HCT116 (cell line): ENCODE data around the gene WDR35. TPM values are rescaled to one million over a fixed set of nuclear protein-coding genes. Genes with fewer than 3 reads are reported as not detected.

ENCODE experiments used
- ATAC-seq: fragments of 200-7000 bp; cut with Tn5 transposase; 2 replicates; pipeline ENCODE4 v1.9.1; 2020; ENCODE audit warnings: mild to moderate bottlenecking, moderate library complexity
- BruUV-seq: library from RNA; stranded (reverse); fragments of 400-500 nt; replicated peaks from 2 replicates; lab custom pipeline; 2021; lab: Mats Ljungman, UMichigan
- CTCF ChIA-PET: fragments of 300-600 bp; sonication (Branson Sonifier 250); formaldehyde crosslinking; loops from one replicate; lab custom pipeline; 2021; ENCODE audit warnings: antibody characterized with exemption; lab: Charles Lee
- POLR2A ChIA-PET: fragments of 300-600, 350-600 bp; sonication (Branson Sonifier 250); formaldehyde crosslinking; loops from one replicate; lab custom pipeline; 2021; ENCODE audit warnings: antibody characterized with exemption; lab: Charles Lee
- RAD21 ChIA-PET, 2 experiments: fragments of 300-600 bp; sonication (Branson Sonifier 250); formaldehyde crosslinking; loops; one replicate each; lab custom pipeline; 2023; ENCODE audit warnings: low total read pairs in 2 of 2; ENCODE audit not compliant: uncharacterized antibody in 2 of 2, unreplicated experiment in 2 of 2, low non-redundant PET in 1 of 2; lab: Charles Lee
- DNase-seq: peaks from one replicate; pipeline ENCODE4 v3.0.0-alpha.2; 2010; ENCODE audit warnings: low read depth, low spot score
- H2AFZ ChIP-seq: fragments of 200-600 bp; shearing (Covaris generic), sonication (generic); 2 replicates; pipeline ENCODE4 v1.6.1; 2017; ENCODE audit warnings: low read depth, mixed run types, mixed read lengths, antibody characterized with exemption, low read length; ENCODE audit not compliant: poor library complexity, severe bottlenecking
- H3K27ac ChIP-seq: 2 replicates; pipeline ENCODE4 v1.5.1; 2012; ENCODE audit warnings: low read depth, low read length
- H3K27me3 ChIP-seq: fragments of 200-600 bp; sonication (generic); 2 replicates; pipeline ENCODE4 v1.6.1; 2016; ENCODE audit warnings: mixed run types, low read length, mixed read lengths; ENCODE audit not compliant: insufficient read depth
- H3K36me3 ChIP-seq, 2 experiments: fragments of 200-500 bp in 1 of 2; fragments of 200-600 bp in 1 of 2; sonication (Bioruptor generic) in 1 of 2; sonication (generic) in 1 of 2; 2 replicates each; pipeline versions ENCODE4 v1.5.1 to v1.6.1; 2014 to 2016; ENCODE audit warnings: low read length in 2 of 2, inconsistent platforms in 1 of 2, mixed read lengths in 1 of 2, mixed run types in 1 of 2; ENCODE audit not compliant: insufficient read depth in 2 of 2, control insufficient read depth in 1 of 2
- H3K4me1 ChIP-seq, 2 experiments: fragments of 200-600 bp in 1 of 2; sonication (generic) in 1 of 2; 2 replicates each; pipeline versions ENCODE4 v1.5.1 to v1.6.1; 2012 to 2017; ENCODE audit warnings: low read length in 2 of 2, inconsistent platforms in 1 of 2, mild to moderate bottlenecking in 1 of 2, mixed read lengths in 1 of 2, mixed run types in 1 of 2, moderate library complexity in 1 of 2; ENCODE audit not compliant: insufficient read depth in 2 of 2, control insufficient read depth in 1 of 2
- H3K4me2 ChIP-seq: fragments of 200-600 bp; sonication (generic); 2 replicates; pipeline ENCODE4 v1.6.1; 2017; ENCODE audit warnings: mixed run types, low read length, mixed read lengths
- H3K4me3 ChIP-seq, 2 experiments: fragments of 200-600 bp in 1 of 2; sonication (generic) in 1 of 2; replicated peaks in 1 of 2; 2 replicates each; pipeline ENCODE4 v1.5.1; 2011 to 2016; ENCODE audit warnings: low read length in 2 of 2, control low read depth in 1 of 2, low read depth in 1 of 2, mild to moderate bottlenecking in 1 of 2, mixed read lengths in 1 of 2, mixed run types in 1 of 2
- H3K79me2 ChIP-seq: fragments of 200-600 bp; sonication (generic); 2 replicates; pipeline ENCODE4 v1.6.1; 2017; ENCODE audit warnings: mild to moderate bottlenecking, mixed run types, low read length, moderate library complexity, mixed read lengths; ENCODE audit not compliant: insufficient read depth
- H3K9ac ChIP-seq: fragments of 200-600 bp; sonication (generic); 2 replicates; pipeline ENCODE4 v1.6.1; 2016; ENCODE audit warnings: low read length, mixed read lengths
- H3K9me2 ChIP-seq: fragments of 200-600 bp; sonication (generic), shearing (Covaris generic); 2 replicates; pipeline ENCODE4 v1.6.1; 2017; ENCODE audit warnings: mixed run types, mild to moderate bottlenecking, moderate library complexity; ENCODE audit not compliant: insufficient read depth
- H3K9me3 ChIP-seq, 2 experiments: fragments of 200-500 bp in 1 of 2; fragments of 200-600 bp in 1 of 2; sonication (Bioruptor generic) in 1 of 2; sonication (generic) in 1 of 2; 2 replicates each; pipeline ENCODE4 v1.6.1; 2014 to 2017; ENCODE audit warnings: low read length in 2 of 2, mixed read lengths in 2 of 2, inconsistent platforms in 1 of 2, low read depth in 1 of 2, mild to moderate bottlenecking in 1 of 2, mixed run types in 1 of 2, moderate library complexity in 1 of 2; ENCODE audit not compliant: control insufficient read depth in 1 of 2, insufficient read depth in 1 of 2
- H4K20me1 ChIP-seq: fragments of 200-600 bp; sonication (generic), shearing (Covaris generic); 2 replicates; pipeline ENCODE4 v1.6.1; 2017; ENCODE audit warnings: mixed run types, mild to moderate bottlenecking, moderate library complexity; ENCODE audit not compliant: insufficient read depth
- CEBPB ChIP-seq: IDR thresholded peaks from 2 replicates; pipeline ENCODE4 v1.6.1; 2012; ENCODE audit warnings: low read depth
- EGR1 ChIP-seq: IDR thresholded peaks from 2 replicates; pipeline ENCODE4 v1.6.1; 2012; ENCODE audit warnings: low read depth
- ELF1 ChIP-seq: IDR thresholded peaks from 2 replicates; pipeline ENCODE4 v1.6.1; 2012; ENCODE audit warnings: low read depth, borderline replicate concordance
- EZH2phosphoT487 ChIP-seq: fragments of 200-600 bp; IDR thresholded peaks from 2 replicates; pipeline ENCODE4 v1.6.1; 2018; ENCODE audit warnings: antibody characterized with exemption, borderline replicate concordance
- FOSL1 ChIP-seq: IDR thresholded peaks from 2 replicates; pipeline ENCODE4 v1.6.1; 2012; ENCODE audit warnings: low read depth
- JUND ChIP-seq: IDR thresholded peaks from 2 replicates; pipeline ENCODE4 v1.6.1; 2012
- RAD21 ChIP-seq: IDR thresholded peaks from 2 replicates; pipeline ENCODE4 v1.6.1; 2012; ENCODE audit warnings: low read depth, mild to moderate bottlenecking
- SRF ChIP-seq: IDR thresholded peaks from 2 replicates; pipeline ENCODE4 v1.6.1; 2012; ENCODE audit warnings: low read depth
- YY1 ChIP-seq: IDR thresholded peaks from 2 replicates; pipeline ENCODE4 v1.6.1; 2011; ENCODE audit warnings: low read length, low read depth, moderate library complexity, mild to moderate bottlenecking; ENCODE audit not compliant: insufficient replicate concordance; ENCODE audit errors: extremely low read depth
- ZNF274 ChIP-seq: fragments of 200-500 bp; sonication (Bioruptor generic); IDR thresholded peaks from 2 replicates; pipeline ENCODE4 v1.6.1; 2014; ENCODE audit warnings: mild to moderate bottlenecking, low read depth, low read length, inconsistent platforms
- intact Hi-C: fragments of 100-400 bp; cut with micrococcal nuclease; formaldehyde crosslinking; loops from 2 replicates; pipeline ENCODE4 v1.10.0; 2022
- total RNA-seq: library from RNA; stranded (reverse); gene quantifications from one replicate; pipeline ENCODE4 v1.2.1, GENCODE V29; 2021; ENCODE audit not compliant: unreplicated experiment
- TF ChIP-seq, protein P1 (sequence below): IDR thresholded peaks from 2 replicates; pipeline ENCODE4 v1.6.1; 2012; ENCODE audit warnings: low read depth
- TF ChIP-seq, protein P2 (sequence below): IDR thresholded peaks from 2 replicates; pipeline ENCODE4 v1.6.1; 2012
- TF ChIP-seq, protein P3 (sequence below): IDR thresholded peaks from 2 replicates; pipeline ENCODE4 v1.6.1; 2011; ENCODE audit warnings: mild to moderate bottlenecking, low read length, moderate library complexity; ENCODE audit not compliant: insufficient replicate concordance; ENCODE audit errors: extremely low read depth

The WDR35 gene
- total RNA-seq, 1 experiment from 2014 or later = 9.6 TPM

DNA sequence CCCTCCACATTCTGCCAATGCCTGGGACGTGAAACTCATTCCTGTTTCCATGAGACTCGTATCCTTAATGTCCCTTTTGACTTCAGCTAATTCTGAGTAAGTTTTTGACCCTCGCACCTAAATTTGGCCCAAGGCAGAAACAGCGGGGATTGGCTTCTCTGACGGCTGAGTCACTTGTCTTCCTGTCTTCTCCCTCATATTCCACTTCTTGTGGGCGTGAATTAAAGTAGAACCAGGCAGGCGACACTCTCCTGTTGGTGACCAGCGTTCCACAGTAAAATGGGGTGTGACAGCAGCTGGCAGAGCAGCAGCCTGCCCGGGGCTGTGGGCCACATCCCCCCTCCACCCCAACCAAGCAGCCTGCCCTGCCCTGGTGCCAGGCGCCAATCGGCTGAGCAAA, 103.6 kb downstream of the WDR35 start:
- intact Hi-C loops = no loop called here
- no peak overlapping the region for H3K27ac ChIP-seq
- no peaks in the 10 kb centered on the region for H3K36me3 ChIP-seq
- H4K20me1 ChIP-seq = no peaks in the 10 kb centered on the region
- H3K4me3 ChIP-seq = no peak overlapping the region
- H3K4me2 ChIP-seq = no peak overlapping the region
- H2AFZ ChIP-seq = no peak overlapping the region
- BruUV-seq = no TSS peak
- no peaks in the 10 kb centered on the region for H3K79me2 ChIP-seq
- no peak overlapping the region for H3K9ac ChIP-seq
- DNase-seq = no peak
- H3K4me1 ChIP-seq = no peaks in the 10 kb centered on the region
- ChIA-PET POLR2A (no interaction called here), CTCF (no interaction called here), RAD21 (no interaction called here)
- H3K9me3 ChIP-seq = no peaks in the 10 kb centered on the region
- TF ChIP-seq EGR1 (no peak), YY1 (no peak)
- TF ChIP-seq, protein P1, sequence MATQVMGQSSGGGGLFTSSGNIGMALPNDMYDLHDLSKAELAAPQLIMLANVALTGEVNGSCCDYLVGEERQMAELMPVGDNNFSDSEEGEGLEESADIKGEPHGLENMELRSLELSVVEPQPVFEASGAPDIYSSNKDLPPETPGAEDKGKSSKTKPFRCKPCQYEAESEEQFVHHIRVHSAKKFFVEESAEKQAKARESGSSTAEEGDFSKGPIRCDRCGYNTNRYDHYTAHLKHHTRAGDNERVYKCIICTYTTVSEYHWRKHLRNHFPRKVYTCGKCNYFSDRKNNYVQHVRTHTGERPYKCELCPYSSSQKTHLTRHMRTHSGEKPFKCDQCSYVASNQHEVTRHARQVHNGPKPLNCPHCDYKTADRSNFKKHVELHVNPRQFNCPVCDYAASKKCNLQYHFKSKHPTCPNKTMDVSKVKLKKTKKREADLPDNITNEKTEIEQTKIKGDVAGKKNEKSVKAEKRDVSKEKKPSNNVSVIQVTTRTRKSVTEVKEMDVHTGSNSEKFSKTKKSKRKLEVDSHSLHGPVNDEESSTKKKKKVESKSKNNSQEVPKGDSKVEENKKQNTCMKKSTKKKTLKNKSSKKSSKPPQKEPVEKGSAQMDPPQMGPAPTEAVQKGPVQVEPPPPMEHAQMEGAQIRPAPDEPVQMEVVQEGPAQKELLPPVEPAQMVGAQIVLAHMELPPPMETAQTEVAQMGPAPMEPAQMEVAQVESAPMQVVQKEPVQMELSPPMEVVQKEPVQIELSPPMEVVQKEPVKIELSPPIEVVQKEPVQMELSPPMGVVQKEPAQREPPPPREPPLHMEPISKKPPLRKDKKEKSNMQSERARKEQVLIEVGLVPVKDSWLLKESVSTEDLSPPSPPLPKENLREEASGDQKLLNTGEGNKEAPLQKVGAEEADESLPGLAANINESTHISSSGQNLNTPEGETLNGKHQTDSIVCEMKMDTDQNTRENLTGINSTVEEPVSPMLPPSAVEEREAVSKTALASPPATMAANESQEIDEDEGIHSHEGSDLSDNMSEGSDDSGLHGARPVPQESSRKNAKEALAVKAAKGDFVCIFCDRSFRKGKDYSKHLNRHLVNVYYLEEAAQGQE = no peak
- no peaks in the 10 kb centered on the region for H3K9me2 ChIP-seq
- H3K27me3 ChIP-seq = 0 out of 2 replicates have a peak, but pooled peaks cover under 1% of the 10 kb centered on the region
- no peak for ATAC-seq

DNA sequence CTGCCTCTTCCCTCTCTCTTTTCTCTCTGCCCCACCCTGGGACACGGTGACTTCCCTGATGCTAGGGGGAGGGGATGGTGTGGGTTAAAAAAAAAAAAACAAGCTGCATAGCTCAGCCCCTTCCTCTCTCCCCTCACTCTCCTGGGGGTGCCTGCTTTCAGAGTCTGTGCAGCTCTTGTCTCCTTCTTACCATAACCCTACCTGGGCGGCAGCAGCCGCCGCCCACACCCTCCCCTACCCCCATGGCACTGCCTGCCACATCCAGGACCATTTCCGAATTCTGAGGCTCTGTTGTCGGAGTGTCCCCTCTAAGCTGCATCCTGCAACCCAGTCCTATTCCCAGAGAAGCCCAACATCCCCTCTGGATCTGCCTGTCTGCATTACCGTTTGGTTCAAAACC, 104.1 kb downstream of the WDR35 start:
- H3K9me2 ChIP-seq = no peaks in the 10 kb centered on the region
- ATAC-seq (no peak), DNase-seq (no peak)
- H3K4me1 ChIP-seq = no peaks in the 10 kb centered on the region
- RAD21 ChIA-PET = no interaction called here
- no peaks in the 10 kb centered on the region for H3K9me3 ChIP-seq
- H2AFZ ChIP-seq = no peak overlapping the region
- POLR2A ChIA-PET = no interaction called here
- intact Hi-C loops = no loop called here
- BruUV-seq = no TSS peak
- H3K9ac ChIP-seq = no peak overlapping the region
- no peaks in the 10 kb centered on the region for H4K20me1 ChIP-seq
- CTCF ChIA-PET = no interaction called here
- no peak overlapping the region for H3K4me2 ChIP-seq
- no peaks in the 10 kb centered on the region for H3K36me3 ChIP-seq
- no peak overlapping the region for H3K4me3 ChIP-seq
- no peaks in the 10 kb centered on the region for H3K79me2 ChIP-seq
- TF ChIP-seq JUND (no peak), FOSL1 (no peak), SRF (no peak), RAD21 (no peak), EGR1 (no peak), YY1 (no peak), CEBPB (no peak), ELF1 (no peak), ZNF274 (no peak), EZH2phosphoT487 (no peak)
- TF ChIP-seq, protein P2, sequence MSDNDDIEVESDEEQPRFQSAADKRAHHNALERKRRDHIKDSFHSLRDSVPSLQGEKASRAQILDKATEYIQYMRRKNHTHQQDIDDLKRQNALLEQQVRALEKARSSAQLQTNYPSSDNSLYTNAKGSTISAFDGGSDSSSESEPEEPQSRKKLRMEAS = no peak
- TF ChIP-seq, protein P3, sequence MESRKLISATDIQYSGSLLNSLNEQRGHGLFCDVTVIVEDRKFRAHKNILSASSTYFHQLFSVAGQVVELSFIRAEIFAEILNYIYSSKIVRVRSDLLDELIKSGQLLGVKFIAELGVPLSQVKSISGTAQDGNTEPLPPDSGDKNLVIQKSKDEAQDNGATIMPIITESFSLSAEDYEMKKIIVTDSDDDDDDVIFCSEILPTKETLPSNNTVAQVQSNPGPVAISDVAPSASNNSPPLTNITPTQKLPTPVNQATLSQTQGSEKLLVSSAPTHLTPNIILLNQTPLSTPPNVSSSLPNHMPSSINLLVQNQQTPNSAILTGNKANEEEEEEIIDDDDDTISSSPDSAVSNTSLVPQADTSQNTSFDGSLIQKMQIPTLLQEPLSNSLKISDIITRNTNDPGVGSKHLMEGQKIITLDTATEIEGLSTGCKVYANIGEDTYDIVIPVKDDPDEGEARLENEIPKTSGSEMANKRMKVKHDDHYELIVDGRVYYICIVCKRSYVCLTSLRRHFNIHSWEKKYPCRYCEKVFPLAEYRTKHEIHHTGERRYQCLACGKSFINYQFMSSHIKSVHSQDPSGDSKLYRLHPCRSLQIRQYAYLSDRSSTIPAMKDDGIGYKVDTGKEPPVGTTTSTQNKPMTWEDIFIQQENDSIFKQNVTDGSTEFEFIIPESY = no peak
- 0 out of 2 replicates have a peak, but pooled peaks cover 4% of the 10 kb centered on the region for H3K27me3 ChIP-seq
- no peak overlapping the region for H3K27ac ChIP-seq
